Panc1 (cell line): ENCODE measurements around the gene ZNF664. TPM values are rescaled to one million over a fixed set of nuclear protein-coding genes. Genes with fewer than 3 reads are reported as not detected.

ENCODE experiments used
- ATAC-seq: fragments of 200-7000 bp; cut with Tn5 transposase; 2 replicates; pipeline ENCODE4 v1.9.1; 2020; ENCODE audit warnings: mild to moderate bottlenecking, moderate library complexity
- BruUV-seq: library from RNA; stranded (reverse); fragments of 400-500 nt; replicated peaks from 2 replicates; lab custom pipeline; 2021; lab: Mats Ljungman, UMichigan
- CTCF ChIA-PET: fragments of 300-600 bp; sonication (Branson Sonifier 250); formaldehyde crosslinking; loops from one replicate; lab custom pipeline; 2022; ENCODE audit warnings: antibody characterized with exemption; lab: Charles Lee
- POLR2A ChIA-PET: fragments of 300-600 bp; sonication (Branson Sonifier 250); formaldehyde crosslinking; loops from one replicate; lab custom pipeline; 2022; ENCODE audit warnings: antibody characterized with exemption; lab: Charles Lee
- DNase-seq: peaks from one replicate; pipeline ENCODE4 v3.0.0-alpha.2; 2010; ENCODE audit warnings: low read depth, low spot score
- H3K27ac ChIP-seq: 2 replicates; pipeline ENCODE4 v1.5.1; 2011; ENCODE audit warnings: mild to moderate bottlenecking, low read length, inconsistent platforms
- H3K27me3 ChIP-seq: fragments of 200-500 bp; sonication (Bioruptor generic); 2 replicates; pipeline ENCODE4 v1.6.0; 2014; ENCODE audit warnings: low read length, inconsistent platforms; ENCODE audit not compliant: control insufficient read depth, insufficient read depth
- H3K36me3 ChIP-seq: fragments of 200-500 bp; sonication (Bioruptor generic); 2 replicates; pipeline ENCODE4 v1.5.1; 2014; ENCODE audit warnings: inconsistent platforms, mild to moderate bottlenecking, low read length, moderate library complexity; ENCODE audit not compliant: control insufficient read depth, insufficient read depth
- H3K4me1 ChIP-seq: 2 replicates; pipeline ENCODE4 v1.5.1; 2011; ENCODE audit warnings: inconsistent platforms, mild to moderate bottlenecking, low read length, moderate library complexity; ENCODE audit not compliant: control insufficient read depth, insufficient read depth
- H3K4me3 ChIP-seq, 2 experiments: 2 replicates each; pipeline ENCODE4 v1.5.1; 2011 to 2012; ENCODE audit warnings: low read depth in 2 of 2, low read length in 2 of 2, mild to moderate bottlenecking in 2 of 2, inconsistent platforms in 1 of 2, moderate library complexity in 1 of 2
- H3K9me3 ChIP-seq: fragments of 200-500 bp; sonication (Bioruptor generic); 2 replicates; pipeline ENCODE4 v1.5.1; 2014; ENCODE audit warnings: low read depth, mild to moderate bottlenecking, inconsistent platforms, low read length, moderate library complexity; ENCODE audit not compliant: control insufficient read depth, insufficient read depth
- POLR2AphosphoS5 ChIP-seq: IDR thresholded peaks from 2 replicates; pipeline ENCODE4 v1.6.1; 2012; ENCODE audit warnings: mild to moderate bottlenecking, low read depth, low read length, moderate library complexity
- SIN3A ChIP-seq: IDR thresholded peaks from 2 replicates; pipeline ENCODE4 v1.6.1; 2012; ENCODE audit warnings: low read depth, mild to moderate bottlenecking, low read length, moderate library complexity, borderline replicate concordance; ENCODE audit not compliant: insufficient read depth
- TCF7L2 ChIP-seq: IDR thresholded peaks from 2 replicates; pipeline ENCODE4 v1.6.1; 2011; ENCODE audit warnings: mild to moderate bottlenecking, low read depth, low read length, inconsistent platforms
- in situ Hi-C: cut with HindIII; loops from 2 replicates; pipeline ENCODE4 v1.10.0; 2016; ENCODE audit warnings: low sequenced_read_pairs, low pct_unique_long_range_greater_than_20kb
- intact Hi-C: fragments of 100-400 bp; cut with micrococcal nuclease; formaldehyde crosslinking; loops from one replicate; pipeline ENCODE4 v1.10.0; 2022; ENCODE audit not compliant: unreplicated experiment
- total RNA-seq: library from RNA; stranded (reverse); gene quantifications from one replicate; pipeline ENCODE4 v1.2.1, GENCODE V29; 2021; ENCODE audit not compliant: unreplicated experiment
- TF ChIP-seq, protein P1 (sequence below): fragments of 450-650 bp; IDR thresholded peaks from 2 replicates; pipeline ENCODE4 v1.5.1; 2017; ENCODE audit warnings: mild to moderate bottlenecking
- TF ChIP-seq, protein P2 (sequence below), 2 experiments: IDR thresholded peaks; 2 replicates each; pipeline ENCODE4 v1.6.1; 2011 to 2012; ENCODE audit warnings: low read depth in 2 of 2, control low read depth in 1 of 2, low read length in 1 of 2, mild to moderate bottlenecking in 1 of 2, moderate library complexity in 1 of 2; ENCODE audit not compliant: insufficient read depth in 1 of 2

The ZNF664 gene
- total RNA-seq, 1 experiment from 2014 or later, result 115 TPM

DNA sequence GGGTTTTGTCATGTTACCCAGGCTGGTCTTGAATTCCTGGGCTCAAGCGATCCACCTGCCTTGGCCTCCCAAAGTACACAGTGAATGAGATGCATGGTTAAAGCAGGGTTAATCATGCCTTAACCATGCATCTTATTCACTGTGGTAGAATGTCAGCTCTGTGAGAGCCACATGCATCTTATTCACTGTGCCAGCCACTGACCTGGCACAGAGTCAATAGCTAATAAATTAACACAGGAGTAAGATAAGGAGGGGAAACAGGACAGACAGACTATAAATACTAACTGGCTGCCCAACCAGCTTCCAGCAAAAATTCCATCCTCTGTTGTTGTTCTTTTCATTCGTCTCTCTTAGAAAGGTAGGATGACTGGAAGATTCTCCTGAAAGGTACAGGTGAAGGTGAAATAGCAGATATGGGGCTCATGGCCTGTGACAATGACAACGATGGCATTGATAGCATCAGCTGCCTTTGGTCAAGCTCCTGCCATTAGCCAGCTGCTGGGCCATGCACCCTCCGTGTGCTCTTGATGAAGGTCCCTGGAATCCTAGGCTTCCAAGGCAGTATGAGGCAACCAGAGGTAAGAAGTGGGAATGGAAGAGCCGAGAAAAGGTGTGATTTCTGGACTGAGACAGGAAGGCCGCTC is 76.6 kb downstream of the ZNF664 start:
- Histone ChIP-seq H3K4me1 (no peaks in the 10 kb centered on the region), H3K9me3 (peaks cover 5% of the 10 kb centered on the region; the same call in 1 of the 2 replicates), H3K36me3 (no peaks in the 10 kb centered on the region), H3K27ac (no peak overlapping the region), H3K4me3 (no peak overlapping the region), H3K27me3 (no peaks in the 10 kb centered on the region)
- CTCF ChIA-PET, result no interaction called here
- TF ChIP-seq POLR2AphosphoS5 (no peak), SIN3A (no peak), TCF7L2 (no peak)
- TF ChIP-seq, protein P1, sequence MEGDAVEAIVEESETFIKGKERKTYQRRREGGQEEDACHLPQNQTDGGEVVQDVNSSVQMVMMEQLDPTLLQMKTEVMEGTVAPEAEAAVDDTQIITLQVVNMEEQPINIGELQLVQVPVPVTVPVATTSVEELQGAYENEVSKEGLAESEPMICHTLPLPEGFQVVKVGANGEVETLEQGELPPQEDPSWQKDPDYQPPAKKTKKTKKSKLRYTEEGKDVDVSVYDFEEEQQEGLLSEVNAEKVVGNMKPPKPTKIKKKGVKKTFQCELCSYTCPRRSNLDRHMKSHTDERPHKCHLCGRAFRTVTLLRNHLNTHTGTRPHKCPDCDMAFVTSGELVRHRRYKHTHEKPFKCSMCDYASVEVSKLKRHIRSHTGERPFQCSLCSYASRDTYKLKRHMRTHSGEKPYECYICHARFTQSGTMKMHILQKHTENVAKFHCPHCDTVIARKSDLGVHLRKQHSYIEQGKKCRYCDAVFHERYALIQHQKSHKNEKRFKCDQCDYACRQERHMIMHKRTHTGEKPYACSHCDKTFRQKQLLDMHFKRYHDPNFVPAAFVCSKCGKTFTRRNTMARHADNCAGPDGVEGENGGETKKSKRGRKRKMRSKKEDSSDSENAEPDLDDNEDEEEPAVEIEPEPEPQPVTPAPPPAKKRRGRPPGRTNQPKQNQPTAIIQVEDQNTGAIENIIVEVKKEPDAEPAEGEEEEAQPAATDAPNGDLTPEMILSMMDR, result no peak
- TF ChIP-seq, protein P2, sequence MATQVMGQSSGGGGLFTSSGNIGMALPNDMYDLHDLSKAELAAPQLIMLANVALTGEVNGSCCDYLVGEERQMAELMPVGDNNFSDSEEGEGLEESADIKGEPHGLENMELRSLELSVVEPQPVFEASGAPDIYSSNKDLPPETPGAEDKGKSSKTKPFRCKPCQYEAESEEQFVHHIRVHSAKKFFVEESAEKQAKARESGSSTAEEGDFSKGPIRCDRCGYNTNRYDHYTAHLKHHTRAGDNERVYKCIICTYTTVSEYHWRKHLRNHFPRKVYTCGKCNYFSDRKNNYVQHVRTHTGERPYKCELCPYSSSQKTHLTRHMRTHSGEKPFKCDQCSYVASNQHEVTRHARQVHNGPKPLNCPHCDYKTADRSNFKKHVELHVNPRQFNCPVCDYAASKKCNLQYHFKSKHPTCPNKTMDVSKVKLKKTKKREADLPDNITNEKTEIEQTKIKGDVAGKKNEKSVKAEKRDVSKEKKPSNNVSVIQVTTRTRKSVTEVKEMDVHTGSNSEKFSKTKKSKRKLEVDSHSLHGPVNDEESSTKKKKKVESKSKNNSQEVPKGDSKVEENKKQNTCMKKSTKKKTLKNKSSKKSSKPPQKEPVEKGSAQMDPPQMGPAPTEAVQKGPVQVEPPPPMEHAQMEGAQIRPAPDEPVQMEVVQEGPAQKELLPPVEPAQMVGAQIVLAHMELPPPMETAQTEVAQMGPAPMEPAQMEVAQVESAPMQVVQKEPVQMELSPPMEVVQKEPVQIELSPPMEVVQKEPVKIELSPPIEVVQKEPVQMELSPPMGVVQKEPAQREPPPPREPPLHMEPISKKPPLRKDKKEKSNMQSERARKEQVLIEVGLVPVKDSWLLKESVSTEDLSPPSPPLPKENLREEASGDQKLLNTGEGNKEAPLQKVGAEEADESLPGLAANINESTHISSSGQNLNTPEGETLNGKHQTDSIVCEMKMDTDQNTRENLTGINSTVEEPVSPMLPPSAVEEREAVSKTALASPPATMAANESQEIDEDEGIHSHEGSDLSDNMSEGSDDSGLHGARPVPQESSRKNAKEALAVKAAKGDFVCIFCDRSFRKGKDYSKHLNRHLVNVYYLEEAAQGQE (IDR thresholded peaks at IDR 0.05; ENCODE audit: insufficient read depth in 1 of 2, low read depth in 2 of 2, low read length in 1 of 2), result no peak
- BruUV-seq, result no TSS peak
- intact Hi-C loops (loop anchor here (5.0 kb wide), 1 partner anchor 273 kb away; no protein-coding TSS in a partner anchor), in situ Hi-C loops (no loop called here)
- ATAC-seq, result no peak
- DNase-seq, result no peak
- POLR2A ChIA-PET, result no interaction called here

DNA sequence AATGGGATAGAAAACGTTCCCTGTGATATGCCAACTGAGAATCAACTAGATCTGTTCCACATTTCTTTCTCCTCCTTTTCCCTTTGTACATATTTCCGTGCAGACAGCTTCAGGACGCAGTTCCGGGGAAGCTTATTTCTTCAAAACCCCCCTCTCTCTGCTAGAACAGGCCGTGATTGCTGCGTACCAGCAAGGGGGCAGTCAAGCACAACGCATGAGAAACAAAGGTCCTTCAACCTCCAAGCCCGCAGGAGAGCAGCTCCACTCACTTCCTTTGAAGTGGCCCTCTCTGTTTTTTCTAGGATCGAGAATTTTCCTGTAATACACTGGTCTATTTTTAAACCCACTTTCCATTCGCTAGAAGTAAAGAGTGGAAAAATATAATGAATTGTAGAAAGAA is 80.8 kb downstream of the ZNF664 start:
- TF ChIP-seq, protein P2 (IDR thresholded peaks at IDR 0.05; ENCODE audit: insufficient read depth in 1 of 2, low read depth in 2 of 2, low read length in 1 of 2), result no peak
- TF ChIP-seq SIN3A (no peak), TCF7L2 (peak; percentile 72), POLR2AphosphoS5 (no peak)
- TF ChIP-seq, protein P1, result peak; percentile 74
- BruUV-seq, result no TSS peak
- no peak overlapping the region for H3K4me3 ChIP-seq
- H3K27me3 ChIP-seq, result no peaks in the 10 kb centered on the region
- ChIA-PET CTCF (interaction anchor here (0.5 to 1.7 kb wide), 4 partner anchors 13 to 262 kb away, joined by 3 to 6 read pairs (median 4); no protein-coding TSS in a partner anchor), POLR2A (no interaction called here)
- no peak overlapping the region for H3K27ac ChIP-seq
- H3K9me3 ChIP-seq, result no peaks in the 10 kb centered on the region
- ATAC-seq (peak; percentile 72; the same call in 1 of the 2 replicates), DNase-seq (no peak)
- H3K4me1 ChIP-seq, result no peaks in the 10 kb centered on the region
- in situ Hi-C loops, result no loop called here
- intact Hi-C loops, result loop anchor here (5.0 kb wide), 1 partner anchor 268 kb away; no protein-coding TSS in a partner anchor
- H3K36me3 ChIP-seq, result no peaks in the 10 kb centered on the region
